ENCODE data around the gene DAB2IP. TPM values are rescaled to one million over a fixed set of nuclear protein-coding genes. Genes with fewer than 3 reads are reported as not detected.

The DAB2IP gene
- total RNA-seq, 1 experiment from 2014 or later = 46.7 TPM

DNA sequence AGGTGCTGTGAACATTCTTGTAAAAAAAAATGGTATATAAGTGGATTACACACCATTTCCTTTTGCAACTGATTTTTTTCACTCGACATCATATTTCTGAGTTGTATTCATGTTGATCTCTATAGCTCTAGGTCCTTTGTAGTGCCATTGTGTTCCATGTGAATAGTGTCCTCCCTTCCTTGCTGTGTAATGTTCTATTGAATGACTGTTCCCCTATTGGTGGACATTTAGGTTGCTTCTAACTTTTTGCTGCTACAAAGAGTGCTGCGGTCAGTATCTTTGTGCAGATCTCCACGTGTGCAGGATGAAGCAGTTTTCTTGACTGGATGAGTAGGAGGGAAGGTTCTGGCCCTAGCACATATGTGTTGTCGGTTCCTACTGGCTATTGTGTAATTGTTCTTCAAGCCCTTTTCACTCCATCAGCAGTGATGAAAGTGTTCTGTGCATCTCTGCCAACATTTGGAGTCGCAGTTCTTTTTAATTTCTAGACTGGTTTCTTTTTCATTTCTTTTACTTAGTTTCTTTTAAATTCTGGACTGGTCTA, 20.2 kb downstream of the DAB2IP start:
- BruUV-seq (replicated peaks) = no TSS peak
- Histone ChIP-seq H3K9me2 (ENCODE audit: insufficient read depth) (no peaks in the 10 kb centered on the region), H3K27ac (no peak overlapping the region), H3K79me2 (ENCODE audit: low read depth) (no peaks in the 10 kb centered on the region), H3K4me3 (no peak overlapping the region), H3K4me2 (no peak overlapping the region), H3K36me3 (ENCODE audit: low read depth) (no peaks in the 10 kb centered on the region), H3K27me3 (ENCODE audit: insufficient read depth, low read depth) (no peaks in the 10 kb centered on the region), H4K20me1 (ENCODE audit: insufficient read depth) (no peaks in the 10 kb centered on the region), H3K4me1 (replicated peaks; ENCODE audit: insufficient read depth) (no peaks in the 10 kb centered on the region), H3K9me3 (ENCODE audit: insufficient read depth, low read depth) (no peaks in the 10 kb centered on the region), H3F3A (ENCODE audit: insufficient read depth, low read depth) (no peaks in the 10 kb centered on the region; the same call in 1 of the 2 replicates), H2AFZ (no peak overlapping the region)
- TF ChIP-seq, protein P1, sequence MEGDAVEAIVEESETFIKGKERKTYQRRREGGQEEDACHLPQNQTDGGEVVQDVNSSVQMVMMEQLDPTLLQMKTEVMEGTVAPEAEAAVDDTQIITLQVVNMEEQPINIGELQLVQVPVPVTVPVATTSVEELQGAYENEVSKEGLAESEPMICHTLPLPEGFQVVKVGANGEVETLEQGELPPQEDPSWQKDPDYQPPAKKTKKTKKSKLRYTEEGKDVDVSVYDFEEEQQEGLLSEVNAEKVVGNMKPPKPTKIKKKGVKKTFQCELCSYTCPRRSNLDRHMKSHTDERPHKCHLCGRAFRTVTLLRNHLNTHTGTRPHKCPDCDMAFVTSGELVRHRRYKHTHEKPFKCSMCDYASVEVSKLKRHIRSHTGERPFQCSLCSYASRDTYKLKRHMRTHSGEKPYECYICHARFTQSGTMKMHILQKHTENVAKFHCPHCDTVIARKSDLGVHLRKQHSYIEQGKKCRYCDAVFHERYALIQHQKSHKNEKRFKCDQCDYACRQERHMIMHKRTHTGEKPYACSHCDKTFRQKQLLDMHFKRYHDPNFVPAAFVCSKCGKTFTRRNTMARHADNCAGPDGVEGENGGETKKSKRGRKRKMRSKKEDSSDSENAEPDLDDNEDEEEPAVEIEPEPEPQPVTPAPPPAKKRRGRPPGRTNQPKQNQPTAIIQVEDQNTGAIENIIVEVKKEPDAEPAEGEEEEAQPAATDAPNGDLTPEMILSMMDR (conservative IDR thresholded peaks at IDR 0.05) = no peak
- TF ChIP-seq EZH2 (IDR thresholded peaks at IDR 0.05; ENCODE audit: low read depth) = no peak
- intact Hi-C loops (cut with micrococcal nuclease; ENCODE audit: unreplicated experiment) = no loop called here
- ChIA-PET CTCF (no interaction called here), POLR2A (ENCODE audit: unreplicated experiment) (interaction anchor here (0.6 kb wide), 1 partner anchor 811 kb away, joined by 4 read pairs; no protein-coding TSS in a partner anchor)
- DNase-seq = no peak

DNA sequence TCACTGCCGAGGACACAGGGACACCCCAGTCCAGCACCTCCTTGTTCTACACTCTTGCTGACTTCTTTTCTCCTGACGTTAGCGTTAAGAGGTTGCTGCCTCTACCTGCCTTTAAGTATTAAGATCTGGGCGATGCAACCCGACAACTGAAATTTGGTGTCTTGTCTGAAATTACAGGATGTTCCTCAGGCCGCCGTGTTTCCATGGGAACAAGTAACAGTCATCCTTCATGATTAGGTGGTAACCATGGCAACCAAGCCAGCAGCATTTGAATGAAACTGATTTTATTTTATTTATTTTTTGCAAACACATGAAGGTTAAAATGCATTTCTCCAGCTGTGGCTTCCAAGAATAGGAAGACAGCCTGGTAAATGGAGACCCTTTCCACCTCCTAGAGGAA, 20.8 kb downstream of the DAB2IP start:
- no peaks in the 10 kb centered on the region; the same call in 1 of the 2 replicates for H3F3A ChIP-seq (ENCODE audit: insufficient read depth, low read depth)
- no peak overlapping the region for H2AFZ ChIP-seq
- H3K4me2 ChIP-seq = no peak overlapping the region
- no peaks in the 10 kb centered on the region for H3K36me3 ChIP-seq (ENCODE audit: low read depth)
- BruUV-seq (replicated peaks) = no TSS peak
- no peak for DNase-seq
- ChIA-PET CTCF (no interaction called here), POLR2A (ENCODE audit: unreplicated experiment) (interaction anchor here (0.6 kb wide), 1 partner anchor 812 kb away, joined by 4 read pairs; no protein-coding TSS in a partner anchor)
- H3K79me2 ChIP-seq (ENCODE audit: low read depth) = no peaks in the 10 kb centered on the region
- no peak overlapping the region for H3K27ac ChIP-seq
- no peaks in the 10 kb centered on the region for H3K9me2 ChIP-seq (ENCODE audit: insufficient read depth)
- no peaks in the 10 kb centered on the region for H3K9me3 ChIP-seq (ENCODE audit: insufficient read depth, low read depth)
- H4K20me1 ChIP-seq (ENCODE audit: insufficient read depth) = no peaks in the 10 kb centered on the region
- no peaks in the 10 kb centered on the region for H3K4me1 ChIP-seq (replicated peaks; ENCODE audit: insufficient read depth)
- intact Hi-C loops (cut with micrococcal nuclease; ENCODE audit: unreplicated experiment) = no loop called here
- no peaks in the 10 kb centered on the region for H3K27me3 ChIP-seq (ENCODE audit: insufficient read depth, low read depth)
- no peak overlapping the region for H3K4me3 ChIP-seq
- TF ChIP-seq EZH2 (IDR thresholded peaks at IDR 0.05; ENCODE audit: low read depth) = no peak

DNA sequence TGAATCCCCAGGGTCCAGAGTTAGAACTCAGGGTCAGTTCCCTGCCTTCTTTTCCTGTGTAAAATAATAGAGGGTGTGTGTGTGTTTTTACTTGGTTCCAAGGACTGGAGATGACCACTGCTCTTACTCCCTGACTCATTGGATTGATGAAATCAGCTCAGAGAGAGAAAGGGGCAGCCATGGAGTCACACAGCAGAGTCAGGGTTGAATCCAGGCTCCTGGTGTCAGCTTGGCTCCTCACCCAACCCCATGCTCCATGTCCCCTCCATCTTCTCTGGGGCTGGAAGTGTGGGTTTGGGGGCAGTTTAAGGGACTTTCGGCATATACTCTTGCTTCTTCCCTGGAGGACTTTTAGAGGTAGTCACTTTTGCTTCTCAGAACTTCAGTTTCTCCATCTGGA, 21.6 kb downstream of the DAB2IP start:
- no peaks in the 10 kb centered on the region for H4K20me1 ChIP-seq (ENCODE audit: insufficient read depth)
- H3K27ac ChIP-seq = no peak overlapping the region
- ChIA-PET POLR2A (ENCODE audit: unreplicated experiment) (no interaction called here), CTCF (no interaction called here)
- H2AFZ ChIP-seq = no peak overlapping the region
- no peak for DNase-seq
- no peaks in the 10 kb centered on the region for H3K9me3 ChIP-seq (ENCODE audit: insufficient read depth, low read depth)
- no peaks in the 10 kb centered on the region for H3K27me3 ChIP-seq (ENCODE audit: insufficient read depth, low read depth)
- peaks cover 3% of the 10 kb centered on the region; the same call in 1 of the 2 replicates for H3F3A ChIP-seq (ENCODE audit: insufficient read depth, low read depth)
- no peaks in the 10 kb centered on the region for H3K36me3 ChIP-seq (ENCODE audit: low read depth)
- no peak overlapping the region for H3K4me3 ChIP-seq
- no peaks in the 10 kb centered on the region for H3K4me1 ChIP-seq (replicated peaks; ENCODE audit: insufficient read depth)
- H3K79me2 ChIP-seq (ENCODE audit: low read depth) = no peaks in the 10 kb centered on the region
- intact Hi-C loops (cut with micrococcal nuclease; ENCODE audit: unreplicated experiment) = no loop called here
- no TSS peak for BruUV-seq (replicated peaks)
- no peak overlapping the region for H3K4me2 ChIP-seq
- no peaks in the 10 kb centered on the region for H3K9me2 ChIP-seq (ENCODE audit: insufficient read depth)
- no peak for TF ChIP-seq EZH2 (IDR thresholded peaks at IDR 0.05; ENCODE audit: low read depth)
- TF ChIP-seq, protein P1 (conservative IDR thresholded peaks at IDR 0.05) = no peak

DNA sequence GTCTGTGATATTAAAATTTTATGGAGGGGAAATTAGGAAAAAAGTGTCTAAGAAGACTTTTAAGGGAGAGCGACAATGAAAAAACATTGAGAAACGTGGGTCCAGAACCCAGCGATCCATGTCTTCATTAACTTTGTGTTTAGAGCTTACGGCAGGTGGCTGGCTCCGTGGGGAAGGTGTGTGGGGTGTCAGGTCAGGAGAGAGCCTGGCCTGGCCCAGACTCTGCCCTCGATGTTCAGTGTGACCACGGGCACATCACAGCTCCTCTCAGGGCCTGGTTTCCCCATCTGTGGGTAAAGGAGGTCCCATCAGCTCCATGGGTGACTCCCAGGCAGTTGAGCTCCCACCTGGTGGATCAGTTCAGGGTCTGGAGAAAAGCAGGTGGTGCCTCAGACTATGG, 22.1 kb downstream of the DAB2IP start:
- Histone ChIP-seq H3K4me3 (no peak overlapping the region), H3F3A (ENCODE audit: insufficient read depth, low read depth) (peaks cover 5% of the 10 kb centered on the region; the same call in 1 of the 2 replicates), H3K4me1 (replicated peaks; ENCODE audit: insufficient read depth) (no peaks in the 10 kb centered on the region), H4K20me1 (ENCODE audit: insufficient read depth) (no peaks in the 10 kb centered on the region), H3K9me2 (ENCODE audit: insufficient read depth) (no peaks in the 10 kb centered on the region), H3K9me3 (ENCODE audit: insufficient read depth, low read depth) (no peaks in the 10 kb centered on the region), H2AFZ (no peak overlapping the region), H3K79me2 (ENCODE audit: low read depth) (no peaks in the 10 kb centered on the region), H3K27me3 (ENCODE audit: insufficient read depth, low read depth) (no peaks in the 10 kb centered on the region), H3K27ac (no peak overlapping the region), H3K4me2 (no peak overlapping the region), H3K36me3 (ENCODE audit: low read depth) (no peaks in the 10 kb centered on the region)
- no TSS peak for BruUV-seq (replicated peaks)
- ChIA-PET POLR2A (ENCODE audit: unreplicated experiment) (no interaction called here), CTCF (no interaction called here)
- no peak for DNase-seq
- intact Hi-C loops (cut with micrococcal nuclease; ENCODE audit: unreplicated experiment) = no loop called here
- no peak for TF ChIP-seq EZH2 (IDR thresholded peaks at IDR 0.05; ENCODE audit: low read depth)
- TF ChIP-seq, protein P1 (conservative IDR thresholded peaks at IDR 0.05) = no peak

All from PC-9 (cell line).